Upper lobe of left lung (tissue), 4 donors: Measurements from ENCODE around the gene RFT1.

Experiments
- CTCF ChIP-seq, 6 experiments: fragments of 450-650 bp in 4 of 6; fragments of 200-600 bp in 2 of 6; sonication (generic) in 2 of 6; IDR thresholded peaks; one replicate each; pipeline ENCODE4 v1.5.1; 2016 to 2019; ENCODE audit warnings: antibody characterized with exemption in 6 of 6
- EP300 ChIP-seq, 4 donors: sonication (generic); formaldehyde crosslinking; IDR thresholded peaks; one replicate each; pipeline ENCODE4 v1.5.1; 2017; ENCODE audit warnings: antibody characterized with exemption in 4 of 4, control low read depth in 2 of 4
- POLR2A ChIP-seq, 4 donors: fragments of 450-650 bp; IDR thresholded peaks; one replicate each; pipeline ENCODE4 v1.5.1; 2016 to 2017; ENCODE audit warnings: antibody characterized with exemption in 4 of 4, mild to moderate bottlenecking in 2 of 4

- TF ChIP-seq EP300 (IDR thresholded peaks at IDR 0.05), result no peak
- no peak for TF ChIP-seq POLR2A (IDR thresholded peaks at IDR 0.05)
- no peak for TF ChIP-seq CTCF (IDR thresholded peaks at IDR 0.05)
Observed at GRCh38 chr3:53170325-53171063, 40.3 kb upstream of the RFT1 start.
